DND-41 (cell line): ENCODE measurements around the gene ROBO4.

Source experiments
- ATAC-seq: fragments of 200-7000 bp; cut with Tn5 transposase; 3 replicates; pipeline ENCODE4 v1.9.1; 2021; ENCODE audit warnings: low read depth; ENCODE audit not compliant: insufficient read depth
- DNase-seq: peaks from one replicate; pipeline ENCODE4 v3.0.0-alpha.2; 2020
- H2AFZ ChIP-seq: 2 replicates; pipeline ENCODE4 v1.6.0; 2012; ENCODE audit warnings: low read depth, low read length
- H3K27ac ChIP-seq: 2 replicates; pipeline ENCODE4 v1.5.1; 2012; ENCODE audit warnings: low read length, inconsistent platforms
- H3K27me3 ChIP-seq: fragments of 200-600 bp; sonication (generic); 2 replicates; pipeline ENCODE4 v1.6.0; 2012; ENCODE audit warnings: low read length, mild to moderate bottlenecking, inconsistent platforms; ENCODE audit not compliant: insufficient read depth, poor library complexity
- H3K36me3 ChIP-seq: 2 replicates; pipeline ENCODE4 v1.5.1; 2012; ENCODE audit warnings: low read length, inconsistent platforms; ENCODE audit not compliant: insufficient read depth
- H3K4me1 ChIP-seq: 2 replicates; pipeline ENCODE4 v1.5.1; 2012; ENCODE audit warnings: mild to moderate bottlenecking, low read length; ENCODE audit not compliant: insufficient read depth
- H3K4me2 ChIP-seq: 2 replicates; pipeline ENCODE4 v1.6.0; 2012; ENCODE audit warnings: mild to moderate bottlenecking, moderate library complexity, low read length, inconsistent platforms; ENCODE audit not compliant: insufficient read depth
- H3K4me3 ChIP-seq, 2 experiments: fragments of 200-600 bp in 1 of 2; shearing (Covaris generic) in 1 of 2; 2 replicates each; pipeline ENCODE4 v1.5.1; 2012 to 2016; ENCODE audit warnings: inconsistent platforms in 2 of 2, low read length in 2 of 2, mild to moderate bottlenecking in 2 of 2, low read depth in 1 of 2, moderate library complexity in 1 of 2
- H3K79me2 ChIP-seq: 2 replicates; pipeline ENCODE4 v1.6.0; 2012; ENCODE audit warnings: low read length, inconsistent platforms; ENCODE audit not compliant: insufficient read depth
- H3K9ac ChIP-seq: 2 replicates; pipeline ENCODE4 v1.6.0; 2012; ENCODE audit warnings: low read depth, mild to moderate bottlenecking, inconsistent platforms, low read length, moderate library complexity
- H3K9me3 ChIP-seq: 2 replicates; pipeline ENCODE4 v1.5.1; 2012; ENCODE audit warnings: low read length, moderate library complexity, mild to moderate bottlenecking, inconsistent platforms; ENCODE audit not compliant: insufficient read depth, severe bottlenecking
- H4K20me1 ChIP-seq: 2 replicates; pipeline ENCODE4 v1.6.0; 2012; ENCODE audit warnings: low read length; ENCODE audit not compliant: insufficient read depth
- EZH2 ChIP-seq: IDR thresholded peaks from 3 replicates; pipeline ENCODE4 v1.6.1; 2012; ENCODE audit warnings: borderline replicate concordance, low read depth, mild to moderate bottlenecking, moderate library complexity, low read length, inconsistent platforms; ENCODE audit not compliant: severe bottlenecking
- TF ChIP-seq, protein P1 (sequence below): IDR thresholded peaks from 2 replicates; pipeline ENCODE4 v1.5.1; 2012; ENCODE audit warnings: borderline replicate concordance, low read length, moderate library complexity, mild to moderate bottlenecking; ENCODE audit not compliant: poor library complexity, severe bottlenecking; ENCODE audit errors: extremely low read depth

Gene ROBO4

DNA sequence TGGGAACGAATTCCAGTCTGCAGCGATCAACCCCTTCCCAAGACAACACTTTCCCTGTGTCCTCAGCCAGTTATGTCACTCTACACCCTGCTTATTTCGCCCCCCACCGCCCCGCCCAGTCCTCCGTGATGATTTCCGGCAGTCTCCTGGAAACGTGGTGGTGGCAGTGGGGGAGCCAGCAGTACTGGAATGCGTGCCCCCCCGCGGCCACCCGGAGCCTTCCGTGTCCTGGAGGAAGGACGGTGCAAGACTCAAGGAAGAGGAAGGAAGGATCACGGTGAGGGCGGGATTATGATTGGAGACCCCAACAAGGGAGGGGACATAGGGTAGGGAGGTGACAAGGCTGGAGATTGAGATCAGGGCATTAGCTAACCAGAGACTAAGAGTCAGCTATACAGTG, 28.3 kb downstream of the ROBO4 start:
- no peak for ATAC-seq
- Histone ChIP-seq H3K79me2 (no peaks in the 10 kb centered on the region), H3K9me3 (no peaks in the 10 kb centered on the region), H3K27ac (no peak overlapping the region), H3K4me3 (no peak overlapping the region), H3K36me3 (no peaks in the 10 kb centered on the region), H3K4me1 (no peaks in the 10 kb centered on the region), H4K20me1 (no peaks in the 10 kb centered on the region), H2AFZ (no peak overlapping the region), H3K4me2 (no peak overlapping the region), H3K9ac (no peak overlapping the region), H3K27me3 (no peaks in the 10 kb centered on the region)
- TF ChIP-seq, protein P1, sequence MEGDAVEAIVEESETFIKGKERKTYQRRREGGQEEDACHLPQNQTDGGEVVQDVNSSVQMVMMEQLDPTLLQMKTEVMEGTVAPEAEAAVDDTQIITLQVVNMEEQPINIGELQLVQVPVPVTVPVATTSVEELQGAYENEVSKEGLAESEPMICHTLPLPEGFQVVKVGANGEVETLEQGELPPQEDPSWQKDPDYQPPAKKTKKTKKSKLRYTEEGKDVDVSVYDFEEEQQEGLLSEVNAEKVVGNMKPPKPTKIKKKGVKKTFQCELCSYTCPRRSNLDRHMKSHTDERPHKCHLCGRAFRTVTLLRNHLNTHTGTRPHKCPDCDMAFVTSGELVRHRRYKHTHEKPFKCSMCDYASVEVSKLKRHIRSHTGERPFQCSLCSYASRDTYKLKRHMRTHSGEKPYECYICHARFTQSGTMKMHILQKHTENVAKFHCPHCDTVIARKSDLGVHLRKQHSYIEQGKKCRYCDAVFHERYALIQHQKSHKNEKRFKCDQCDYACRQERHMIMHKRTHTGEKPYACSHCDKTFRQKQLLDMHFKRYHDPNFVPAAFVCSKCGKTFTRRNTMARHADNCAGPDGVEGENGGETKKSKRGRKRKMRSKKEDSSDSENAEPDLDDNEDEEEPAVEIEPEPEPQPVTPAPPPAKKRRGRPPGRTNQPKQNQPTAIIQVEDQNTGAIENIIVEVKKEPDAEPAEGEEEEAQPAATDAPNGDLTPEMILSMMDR: no peak
- TF ChIP-seq EZH2: no peak
- no peak for DNase-seq

DNA sequence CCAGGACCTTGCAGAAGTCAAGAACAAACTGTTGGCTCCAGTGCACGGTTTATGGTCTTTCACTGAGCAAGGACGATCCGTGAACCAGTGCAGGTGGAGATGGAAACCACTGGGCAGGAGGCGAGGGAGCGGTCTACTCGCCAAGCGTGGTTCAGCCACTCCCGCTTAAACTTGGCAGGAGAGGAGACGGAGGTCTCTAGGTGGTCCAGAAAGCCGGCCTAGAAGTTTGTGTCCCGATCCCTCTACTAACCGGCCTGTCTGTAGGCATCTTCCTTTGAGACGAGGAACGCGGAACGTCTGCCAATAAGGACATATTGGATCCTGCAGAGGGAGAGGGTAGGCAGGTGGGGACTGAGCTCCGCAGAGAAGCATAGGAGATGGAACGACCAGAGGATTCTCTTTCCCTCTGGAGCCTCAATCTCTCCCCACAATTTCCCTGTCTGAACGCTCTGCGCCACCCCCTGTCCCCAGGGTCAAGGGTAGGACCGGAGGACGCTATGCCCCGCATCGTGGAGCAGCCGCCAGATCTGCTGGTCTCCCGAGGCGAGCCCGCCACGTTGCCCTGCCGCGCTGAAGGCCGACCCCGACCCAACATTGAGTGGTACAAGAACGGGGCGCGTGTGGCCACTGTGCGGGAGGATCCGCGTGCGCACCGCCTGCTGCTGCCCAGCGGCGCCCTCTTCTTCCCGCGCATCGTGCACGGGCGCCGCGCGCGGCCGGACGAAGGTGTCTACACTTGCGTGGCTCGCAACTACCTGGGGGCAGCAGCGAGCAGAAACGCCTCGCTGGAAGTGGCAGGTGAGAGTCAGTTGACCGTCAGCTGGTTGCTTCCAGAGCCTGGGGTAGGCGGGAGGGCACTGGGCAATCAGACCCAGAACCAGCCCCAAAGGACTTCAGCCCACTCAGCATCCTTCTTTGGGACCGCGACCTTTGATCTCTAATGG, 29.1 kb downstream of the ROBO4 start:
- no peak for TF ChIP-seq EZH2
- TF ChIP-seq, protein P1: no peak
- Histone ChIP-seq H2AFZ (no peak overlapping the region), H3K79me2 (no peaks in the 10 kb centered on the region), H3K9me3 (no peaks in the 10 kb centered on the region), H3K4me2 (no peak overlapping the region), H4K20me1 (no peaks in the 10 kb centered on the region), H3K4me1 (no peaks in the 10 kb centered on the region), H3K4me3 (no peak overlapping the region), H3K27me3 (no peaks in the 10 kb centered on the region), H3K36me3 (no peaks in the 10 kb centered on the region), H3K9ac (no peak overlapping the region), H3K27ac (no peak overlapping the region)
- DNase-seq: no peak
- no peak for ATAC-seq

DNA sequence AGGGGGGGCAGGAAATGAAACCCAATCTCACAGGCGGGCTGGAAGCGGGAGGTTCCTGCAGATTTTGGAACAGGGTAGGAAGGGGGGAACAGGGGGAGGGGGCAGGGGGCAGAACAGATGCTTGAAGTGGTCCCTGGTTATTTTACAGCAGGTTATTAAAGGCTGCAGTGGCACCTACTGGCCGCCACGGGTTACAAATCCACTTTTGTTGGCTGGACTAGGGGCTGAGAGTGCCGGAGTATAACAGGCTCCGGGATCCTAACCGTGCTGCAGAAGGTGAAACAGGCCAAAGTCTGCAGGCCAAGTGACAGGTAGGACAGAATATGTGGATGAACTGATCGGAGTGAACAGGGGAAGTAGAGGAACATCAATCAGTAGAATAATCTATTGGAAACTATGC, 30.0 kb downstream of the ROBO4 start:
- DNase-seq: no peak

More for the DNA sequence above, 30.0 kb downstream of the ROBO4 start:
- no peak for ATAC-seq
- Histone ChIP-seq H3K27ac (no peak overlapping the region), H3K4me2 (no peak overlapping the region), H3K4me3 (no peak overlapping the region), H3K36me3 (no peaks in the 10 kb centered on the region), H4K20me1 (no peaks in the 10 kb centered on the region), H3K4me1 (no peaks in the 10 kb centered on the region), H2AFZ (no peak overlapping the region), H3K27me3 (no peaks in the 10 kb centered on the region), H3K9me3 (no peaks in the 10 kb centered on the region), H3K79me2 (no peaks in the 10 kb centered on the region), H3K9ac (no peak overlapping the region)
- TF ChIP-seq, protein P1: peak; percentile 23
- no peak for TF ChIP-seq EZH2
